Astrocyte of the cerebellum (primary cell): ENCODE data around the gene DCAF12L1.

Experiments used
- DNase-seq: peaks from one replicate; pipeline ENCODE4 v3.0.0-alpha.2; 2011; ENCODE audit warnings: low read depth
- H3K4me3 ChIP-seq: 2 replicates; pipeline ENCODE4 v1.5.1; 2011; ENCODE audit warnings: mild to moderate bottlenecking, low read depth, low read length, moderate library complexity
- in situ Hi-C: cut with HindIII; loops from 2 replicates; pipeline ENCODE4 v1.10.0; 2017; ENCODE audit warnings: low sequenced_read_pairs
- TF ChIP-seq, protein P1 (sequence below): IDR thresholded peaks from 2 replicates; pipeline ENCODE4 v1.5.1; 2012; ENCODE audit warnings: low read length, low read depth, moderate library complexity, mild to moderate bottlenecking; ENCODE audit errors: missing control alignments

DCAF12L1 gene

DNA sequence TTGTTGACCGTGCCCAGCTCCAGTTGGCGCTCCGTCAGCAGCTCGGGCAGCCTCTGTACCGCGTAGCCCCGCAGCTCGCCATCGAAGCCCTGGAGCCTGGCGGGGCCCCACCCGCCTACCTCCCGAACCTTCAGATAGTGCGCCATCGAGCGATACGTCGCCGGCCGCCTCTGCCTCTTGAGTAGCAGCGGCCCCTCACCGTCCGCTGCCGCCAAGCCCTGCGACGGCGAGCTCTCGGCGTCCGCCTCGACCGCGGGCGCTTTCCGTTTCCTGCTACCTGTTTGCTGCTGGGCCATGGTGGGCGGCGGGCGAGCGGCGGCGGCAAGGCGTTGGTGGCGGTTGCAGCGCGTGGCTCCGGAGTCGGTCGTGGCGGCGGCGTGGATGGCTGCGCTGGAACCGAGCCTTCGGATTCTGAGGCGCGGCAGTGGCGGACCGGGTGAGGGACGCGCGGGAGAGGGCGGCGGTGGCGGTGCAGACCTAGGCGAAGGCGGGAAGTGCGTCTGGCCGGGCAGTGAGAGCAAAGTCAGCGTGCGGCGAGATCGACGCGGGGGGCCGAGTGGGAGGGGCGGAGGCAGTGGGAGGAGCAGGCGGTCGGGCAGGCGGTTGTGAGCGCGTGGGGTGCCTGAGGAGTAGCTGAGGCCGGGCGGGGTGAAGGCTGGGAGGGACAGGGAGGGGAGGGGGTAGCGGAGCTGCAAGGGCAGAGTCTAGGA is at the start of gene DCAF12L1:
TSS of gene DCAF12L1 (minus strand) at position 502 of the 710 bp plus-strand sequence. CDS start at position 296, 206 bp downstream.
- no peak for DNase-seq
- in situ Hi-C loops: no loop called here
- TF ChIP-seq, protein P1, sequence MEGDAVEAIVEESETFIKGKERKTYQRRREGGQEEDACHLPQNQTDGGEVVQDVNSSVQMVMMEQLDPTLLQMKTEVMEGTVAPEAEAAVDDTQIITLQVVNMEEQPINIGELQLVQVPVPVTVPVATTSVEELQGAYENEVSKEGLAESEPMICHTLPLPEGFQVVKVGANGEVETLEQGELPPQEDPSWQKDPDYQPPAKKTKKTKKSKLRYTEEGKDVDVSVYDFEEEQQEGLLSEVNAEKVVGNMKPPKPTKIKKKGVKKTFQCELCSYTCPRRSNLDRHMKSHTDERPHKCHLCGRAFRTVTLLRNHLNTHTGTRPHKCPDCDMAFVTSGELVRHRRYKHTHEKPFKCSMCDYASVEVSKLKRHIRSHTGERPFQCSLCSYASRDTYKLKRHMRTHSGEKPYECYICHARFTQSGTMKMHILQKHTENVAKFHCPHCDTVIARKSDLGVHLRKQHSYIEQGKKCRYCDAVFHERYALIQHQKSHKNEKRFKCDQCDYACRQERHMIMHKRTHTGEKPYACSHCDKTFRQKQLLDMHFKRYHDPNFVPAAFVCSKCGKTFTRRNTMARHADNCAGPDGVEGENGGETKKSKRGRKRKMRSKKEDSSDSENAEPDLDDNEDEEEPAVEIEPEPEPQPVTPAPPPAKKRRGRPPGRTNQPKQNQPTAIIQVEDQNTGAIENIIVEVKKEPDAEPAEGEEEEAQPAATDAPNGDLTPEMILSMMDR: no peak
- H3K4me3 ChIP-seq: peak within 1 kb of the TSS; percentile 21

DNA sequence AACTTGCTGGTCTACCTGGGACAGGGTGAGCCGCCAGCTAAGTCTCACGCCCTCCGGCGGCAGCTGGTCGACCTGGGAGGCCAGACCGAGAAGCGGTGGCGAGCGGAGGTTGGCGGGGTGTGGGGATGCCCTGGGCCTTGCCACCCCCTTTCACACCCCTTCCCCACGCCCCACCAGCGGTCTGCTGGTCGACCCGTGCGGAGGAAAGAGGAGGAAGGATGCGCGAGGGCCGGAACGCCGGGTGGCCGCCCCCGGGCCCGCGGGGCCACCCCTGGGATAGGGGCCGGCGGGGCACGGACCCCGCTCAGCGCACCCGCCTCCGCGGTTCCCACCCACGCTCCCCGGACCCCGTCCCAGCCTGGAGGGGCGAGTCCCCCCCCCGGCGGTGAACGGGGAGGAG is 28.3 kb upstream of the DCAF12L1 start:
- TF ChIP-seq, protein P1: no peak
- DNase-seq: no peak
- in situ Hi-C loops: no loop called here
- H3K4me3 ChIP-seq: no peak overlapping the region

DNA sequence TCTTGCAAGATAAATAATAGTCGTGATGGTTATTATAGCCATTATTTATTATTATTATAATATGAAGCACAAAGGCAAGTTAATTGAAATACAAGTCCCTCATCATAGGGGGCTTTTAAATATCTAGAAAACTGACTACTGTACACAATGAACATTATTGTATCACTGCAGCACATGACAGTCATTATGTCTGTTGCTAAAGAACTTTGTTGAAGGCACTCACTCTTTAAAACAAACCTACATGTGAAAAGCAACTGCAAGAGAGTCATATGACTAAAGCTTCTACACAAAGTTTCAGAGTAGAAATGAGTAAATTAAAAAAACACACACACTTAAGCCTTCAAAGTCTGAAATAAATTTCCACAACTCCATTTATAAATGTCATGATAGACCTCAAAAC is 23.3 kb upstream of the DCAF12L1 start:
- H3K4me3 ChIP-seq: no peak overlapping the region
- no peak for DNase-seq
- in situ Hi-C loops: no loop called here
- TF ChIP-seq, protein P1: no peak

DNA sequence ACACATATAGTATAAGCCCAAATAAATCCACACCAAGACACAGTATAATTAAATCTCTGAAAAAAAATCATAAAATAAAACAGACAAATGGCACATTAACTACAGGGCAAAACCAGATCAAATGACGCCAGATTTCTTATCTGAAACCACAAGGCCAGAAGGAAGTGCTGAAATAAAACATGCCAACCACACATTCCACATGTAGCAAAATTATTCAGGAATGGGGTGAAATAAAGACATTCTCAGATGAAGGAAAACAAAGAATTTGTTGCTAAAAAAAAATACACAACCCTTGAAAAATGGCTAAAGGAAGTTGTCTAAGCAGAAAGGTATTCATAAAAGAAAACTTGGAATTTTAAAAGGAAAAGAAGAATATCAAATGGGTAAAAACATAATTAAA is 4.5 kb upstream of the DCAF12L1 start:
- TF ChIP-seq, protein P1: no peak
- in situ Hi-C loops: no loop called here
- peak; percentile 8 for DNase-seq
- no peak overlapping the region for H3K4me3 ChIP-seq

DNA sequence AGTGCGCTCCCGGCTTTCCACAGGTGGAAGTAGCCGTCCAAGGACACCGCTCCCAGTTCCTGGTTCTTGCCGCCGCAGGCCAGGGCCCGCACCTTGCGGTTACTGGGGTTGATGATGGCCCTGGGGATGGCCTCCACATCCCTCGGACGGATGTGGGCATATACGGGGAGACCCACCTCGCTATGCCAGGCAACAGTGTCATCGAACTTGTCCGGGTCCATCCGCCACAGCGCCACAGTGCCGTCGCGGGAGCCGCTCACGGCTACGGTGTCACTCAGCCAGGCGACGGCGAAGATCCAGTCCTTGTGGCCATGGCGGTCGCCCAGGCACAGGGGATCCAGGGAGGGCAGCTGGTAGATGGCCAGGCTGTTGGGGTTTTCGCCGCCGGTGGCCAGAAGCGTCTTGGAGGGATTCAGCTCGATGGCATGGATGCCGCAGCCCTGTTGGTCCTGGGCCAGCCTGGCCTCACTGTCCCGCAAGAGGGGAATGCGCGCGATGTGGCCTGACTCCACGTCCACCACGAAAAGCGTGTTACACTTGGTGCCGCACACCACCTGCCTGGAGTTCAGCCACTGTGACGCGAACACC is 795 bp downstream of the DCAF12L1 start:
- DNase-seq: no peak
- no peak overlapping the region for H3K4me3 ChIP-seq
- TF ChIP-seq, protein P1: no peak
- in situ Hi-C loops: no loop called here

DNA sequence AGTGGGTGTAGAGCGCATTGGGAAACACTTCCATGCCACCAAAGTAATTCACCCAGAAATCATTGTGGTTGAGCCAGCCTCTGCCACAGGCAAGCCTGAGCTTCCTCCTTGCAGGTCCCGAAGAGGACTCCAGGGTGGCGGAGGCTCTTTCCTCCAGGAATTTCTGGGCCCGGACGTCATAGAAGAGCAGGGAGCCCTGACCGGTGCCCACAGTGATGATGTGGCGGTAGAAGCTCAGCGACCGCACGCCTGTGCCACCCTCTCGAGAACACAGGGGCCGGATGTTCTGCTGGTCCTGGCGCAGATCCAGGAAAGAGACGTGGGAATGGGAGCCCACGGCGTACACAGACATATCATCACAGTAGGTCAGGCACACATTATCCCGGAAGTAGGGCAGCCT is 1.3 kb downstream of the DCAF12L1 start:
- H3K4me3 ChIP-seq: no peak overlapping the region
- TF ChIP-seq, protein P1: no peak
- in situ Hi-C loops: no loop called here
- no peak for DNase-seq
